GM21360 (cell line): ENCODE data around the gene CDKAL1.
"Not testable (repeated sequence)": the region's sequence is repeated elsewhere in the genome, so short reads cannot be mapped to it uniquely, and the experiment has no call there.

ENCODE experiments used
- ATAC-seq: cut with Tn5 transposase; IDR thresholded peaks from one replicate; pipeline ENCODE4 v1.9.1; 2021; ENCODE audit warnings: mild to moderate bottlenecking, moderate library complexity; ENCODE audit not compliant: unreplicated experiment

CDKAL1 gene

GRCh38 chr6:20732362-20732761, 198.1 kb downstream of the CDKAL1 start:
- ATAC-seq: not testable (repeated sequence)

- ATAC-seq: no peak
Measured at GRCh38 chr6:20732896-20733295, 198.6 kb downstream of the CDKAL1 start.

DNA sequence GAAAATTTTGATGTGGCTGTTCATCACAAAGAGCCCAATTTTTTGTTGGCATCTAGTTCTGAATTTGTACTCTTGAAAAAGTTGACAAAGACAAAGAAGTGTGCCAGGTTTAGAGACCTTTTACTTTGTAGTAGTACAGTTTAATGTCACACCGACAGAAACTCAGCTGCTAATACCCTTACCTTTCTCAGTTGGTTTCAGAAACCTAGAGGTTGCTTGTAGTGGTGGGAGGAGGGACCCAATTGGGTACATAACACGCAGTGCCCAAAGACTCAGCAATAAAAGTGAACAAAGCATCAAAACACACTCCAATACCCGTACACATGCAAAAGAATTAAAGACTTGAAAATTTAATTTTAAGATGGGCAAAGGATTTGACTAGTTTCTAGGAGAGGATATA, 203.7 kb downstream of the CDKAL1 start:
- ATAC-seq: no peak

DNA sequence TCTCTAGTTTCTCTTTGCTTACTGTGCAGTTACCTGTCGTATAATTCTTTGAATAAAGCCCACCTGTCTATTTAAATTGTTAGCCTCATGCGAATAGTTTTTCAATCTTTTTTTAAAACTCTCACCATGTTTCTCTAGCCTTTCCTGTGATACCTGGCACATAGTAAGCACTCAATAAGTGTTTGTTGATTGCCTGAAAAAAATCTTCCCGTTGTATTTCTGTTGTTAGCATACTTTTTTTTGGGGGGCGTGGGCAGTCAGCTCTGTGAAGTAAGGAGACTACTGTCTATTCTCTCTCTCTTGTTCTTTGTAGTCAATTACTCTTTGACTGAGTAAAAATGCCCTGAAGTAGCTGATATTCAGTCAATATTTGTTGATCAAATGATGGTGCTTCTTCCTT, 205.8 kb downstream of the CDKAL1 start:
- no peak for ATAC-seq

DNA sequence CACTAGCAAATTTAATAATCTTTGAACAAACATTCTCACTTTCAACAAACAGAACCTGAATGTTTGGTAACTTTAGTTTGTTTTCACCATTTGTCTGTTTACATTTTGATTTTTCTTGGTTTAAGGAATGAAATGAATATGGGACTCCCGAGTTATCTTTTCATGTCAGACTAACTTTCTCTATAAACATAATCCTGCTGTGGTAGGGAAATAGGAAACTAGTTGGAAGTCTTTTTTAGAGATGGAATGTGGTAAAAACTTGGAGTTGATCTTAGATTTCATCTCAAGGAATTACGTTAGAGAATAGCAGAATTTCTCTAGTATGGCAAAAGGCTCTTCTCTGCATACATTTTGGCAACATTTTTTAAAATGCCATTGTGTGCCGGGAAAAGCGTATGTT, 206.5 kb downstream of the CDKAL1 start:
- ATAC-seq: no peak

GRCh38 chr6:20741490-20741889, 207.2 kb downstream of the CDKAL1 start:
- ATAC-seq: no peak

DNA sequence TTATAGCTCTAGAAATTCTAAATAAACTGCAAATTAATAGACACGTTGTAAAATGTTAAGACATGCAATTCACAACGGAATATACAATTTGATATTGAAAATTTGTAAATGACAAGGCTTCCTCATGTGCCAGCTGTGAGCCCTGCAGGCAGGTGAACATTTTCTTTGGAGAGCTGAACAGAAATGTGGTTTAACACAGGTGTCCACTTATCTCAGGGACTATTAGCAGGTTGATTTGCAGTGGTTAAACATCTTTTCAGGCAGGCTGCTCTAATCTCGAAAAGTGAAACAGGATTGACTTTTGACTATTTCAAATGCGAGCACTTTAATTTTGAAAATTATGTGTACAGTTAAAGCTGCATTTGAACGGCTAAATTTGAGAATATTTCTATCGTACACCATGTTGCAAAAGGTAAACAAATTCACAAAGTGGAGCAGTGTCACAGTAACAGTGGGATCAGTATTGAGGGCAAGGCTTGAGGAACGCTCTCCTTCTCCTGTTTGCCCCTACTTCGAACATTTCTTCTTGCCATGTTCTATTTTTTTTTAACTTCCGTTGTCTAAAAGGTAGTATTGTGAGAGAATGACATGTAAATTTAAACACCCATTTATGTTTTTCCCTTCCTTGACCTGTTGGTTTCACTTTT, 210.8 kb downstream of the CDKAL1 start:
- ATAC-seq: no peak

- ATAC-seq: no peak
Measured at GRCh38 chr6:20746024-20746423, 211.8 kb downstream of the CDKAL1 start.

GRCh38 chr6:20746805-20747558, 212.7 kb downstream of the CDKAL1 start:
- ATAC-seq: no peak

- ATAC-seq: no peak
Measured at GRCh38 chr6:20747991-20748390, 213.7 kb downstream of the CDKAL1 start.

DNA sequence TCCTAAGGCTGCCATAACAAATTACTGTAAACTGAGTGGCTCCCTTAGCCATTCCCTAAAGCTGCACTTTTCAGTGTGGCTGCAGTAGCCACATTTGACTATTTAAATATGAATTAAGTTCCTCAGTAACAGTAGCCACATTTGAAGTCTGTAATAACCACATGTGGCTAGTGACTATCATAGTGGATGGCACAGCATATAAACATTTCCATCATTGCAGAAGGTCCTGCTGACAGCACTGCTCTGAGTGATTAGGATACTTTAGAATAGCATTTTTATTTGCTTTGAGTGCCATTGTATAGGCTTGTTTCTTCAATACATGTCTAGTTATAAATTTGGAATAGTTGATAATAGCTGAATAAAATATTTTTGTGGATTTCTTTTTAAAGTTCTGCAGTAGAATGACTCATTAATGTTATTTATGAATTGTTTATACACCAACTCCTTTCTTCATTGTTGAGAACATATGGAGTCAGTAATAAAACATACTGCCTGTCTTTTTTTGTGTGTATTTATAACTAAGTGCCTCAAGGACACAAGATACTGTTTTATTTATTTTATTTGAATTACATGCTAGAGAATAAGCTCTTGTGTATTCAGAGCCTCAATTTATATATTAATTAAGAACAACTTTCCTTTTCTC, 217.2 kb downstream of the CDKAL1 start:
- no peak for ATAC-seq

GRCh38 chr6:20755631-20756030, 221.4 kb downstream of the CDKAL1 start:
- ATAC-seq: no peak

- not testable (repeated sequence) for ATAC-seq
Measured at GRCh38 chr6:20756584-20757147, 222.4 kb downstream of the CDKAL1 start.

- no peak for ATAC-seq
Measured at GRCh38 chr6:20757761-20758160, 223.5 kb downstream of the CDKAL1 start.

GRCh38 chr6:20763296-20763695, 229.0 kb downstream of the CDKAL1 start:
- no peak for ATAC-seq

- no peak for ATAC-seq
Measured at GRCh38 chr6:20769631-20770030, 235.4 kb downstream of the CDKAL1 start.

DNA sequence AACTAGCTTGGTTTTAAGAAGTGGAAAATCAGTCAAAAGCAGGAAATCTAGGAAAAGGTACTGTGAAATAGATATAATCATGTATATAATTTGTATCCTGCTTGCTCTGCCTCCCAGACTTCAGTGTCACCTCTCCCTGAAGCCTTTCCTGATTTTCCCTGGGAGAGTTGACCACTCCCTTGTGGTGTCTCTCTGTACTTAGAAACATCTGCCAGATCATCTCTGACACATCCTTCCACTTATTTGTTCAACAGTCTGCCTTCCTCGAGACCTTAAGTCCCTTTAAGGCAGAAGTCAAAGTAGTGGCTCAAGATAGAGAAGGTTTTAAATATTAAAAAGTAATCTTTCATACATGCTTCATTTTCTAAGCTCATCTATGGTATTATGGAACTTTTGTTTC, 236.5 kb downstream of the CDKAL1 start:
- ATAC-seq: no peak

GRCh38 chr6:20771409-20771808, 237.2 kb downstream of the CDKAL1 start:
- no peak for ATAC-seq

GRCh38 chr6:20773822-20774221, 239.6 kb downstream of the CDKAL1 start:
- ATAC-seq: no peak

- no peak for ATAC-seq
Measured at GRCh38 chr6:20775981-20776380, 241.7 kb downstream of the CDKAL1 start.

DNA sequence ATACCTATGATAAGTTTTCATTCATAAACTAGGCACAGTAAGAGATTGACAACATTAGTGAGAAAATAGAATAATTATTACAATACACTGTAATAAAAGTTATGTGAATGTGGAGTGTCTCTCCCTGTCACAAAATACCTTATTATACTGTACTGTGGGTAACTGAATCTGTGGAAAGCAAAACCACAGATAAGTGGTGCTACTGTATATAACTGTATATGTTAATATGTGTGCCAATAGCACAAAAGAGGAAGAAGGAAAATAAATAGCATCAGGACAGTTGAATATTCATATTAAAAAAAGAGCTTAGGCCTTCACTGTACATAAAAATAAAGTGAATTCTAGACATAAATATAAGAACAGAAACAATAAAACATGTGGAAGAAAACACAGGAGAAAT, 243.5 kb downstream of the CDKAL1 start:
- ATAC-seq: no peak

GRCh38 chr6:20778459-20778858, 244.2 kb downstream of the CDKAL1 start:
- ATAC-seq: no peak
